GM23338 (cell line): ENCODE results near the gene CFAP53. TPM values are rescaled to one million over a fixed set of nuclear protein-coding genes. Genes with fewer than 3 reads are reported as not detected.

Experiments used
- ATAC-seq: fragments of 200-7000 bp; cut with Tn5 transposase; 3 replicates; pipeline ENCODE4 v1.9.1; 2020
- DNase-seq: peaks from one replicate; pipeline ENCODE4 v3.0.0-alpha.2; 2015; ENCODE audit warnings: low spot score
- H2AFZ ChIP-seq: fragments of 200-600 bp; sonication (generic); 2 replicates; pipeline ENCODE4 v1.8.0; 2016; ENCODE audit warnings: antibody characterized with exemption, mild to moderate bottlenecking, moderate library complexity
- H3F3A ChIP-seq: fragments of 200-600 bp; sonication (generic); replicated peaks from 2 replicates; pipeline ENCODE4 v1.8.0; 2017; ENCODE audit warnings: antibody characterized with exemption, mixed run types, low read depth
- H3K27ac ChIP-seq: fragments of 200-600 bp; sonication (generic); 2 replicates; pipeline ENCODE4 v1.6.1; 2016; ENCODE audit warnings: low read depth
- H3K27me3 ChIP-seq: fragments of 200-600 bp; sonication (generic); 2 replicates; pipeline ENCODE4 v1.8.0; 2016; ENCODE audit warnings: mild to moderate bottlenecking, mixed run types, moderate library complexity; ENCODE audit not compliant: insufficient read depth
- H3K36me3 ChIP-seq: fragments of 200-600 bp; sonication (generic); 2 replicates; pipeline ENCODE4 v1.8.0; 2016; ENCODE audit warnings: mild to moderate bottlenecking; ENCODE audit not compliant: insufficient read depth
- H3K4me1 ChIP-seq: fragments of 200-600 bp; sonication (generic); 2 replicates; pipeline ENCODE4 v1.8.0; 2016; ENCODE audit warnings: mild to moderate bottlenecking, moderate library complexity; ENCODE audit not compliant: insufficient read depth
- H3K4me2 ChIP-seq: fragments of 200-600 bp; sonication (generic); 2 replicates; pipeline ENCODE4 v1.7.1; 2017; ENCODE audit warnings: mixed run types
- H3K4me3 ChIP-seq: fragments of 200-600 bp; sonication (generic); 2 replicates; pipeline ENCODE4 v1.6.1; 2016; ENCODE audit warnings: mixed run types
- H3K79me2 ChIP-seq: fragments of 200-600 bp; sonication (generic); replicated peaks from 2 replicates; pipeline ENCODE4 v1.8.0; 2017; ENCODE audit warnings: mild to moderate bottlenecking; ENCODE audit not compliant: insufficient read depth
- H3K9me2 ChIP-seq: fragments of 200-600 bp; sonication (generic); 2 replicates; pipeline ENCODE4 v1.8.0; 2017; ENCODE audit not compliant: insufficient read depth
- H4K20me1 ChIP-seq: fragments of 200-600 bp; sonication (generic); replicated peaks from 2 replicates; pipeline ENCODE4 v1.8.0; 2017; ENCODE audit warnings: mild to moderate bottlenecking; ENCODE audit not compliant: insufficient read depth
- H3K27ac Mint-ChIP-seq: 2 replicates; pipeline ENCODE4 v1.8.0; 2020; ENCODE audit warnings: inconsistent platforms, mild to moderate bottlenecking, moderate library complexity, mixed read lengths
- H3K27me3 Mint-ChIP-seq: 3 replicates; pipeline ENCODE4 v1.8.0; 2022; ENCODE audit warnings: low read depth, mild to moderate bottlenecking, moderate library complexity, mixed read lengths, inconsistent platforms; ENCODE audit not compliant: insufficient read depth, poor library complexity
- H3K36me3 Mint-ChIP-seq: 3 replicates; pipeline ENCODE4 v1.8.0; 2021; ENCODE audit warnings: low read depth, mild to moderate bottlenecking, inconsistent platforms, moderate library complexity, mixed read lengths
- H3K4me1 Mint-ChIP-seq: 3 replicates; pipeline ENCODE4 v1.8.0; 2020; ENCODE audit warnings: mild to moderate bottlenecking, inconsistent platforms, mixed read lengths
- H3K4me3 Mint-ChIP-seq: 3 replicates; pipeline ENCODE4 v1.8.0; 2021; ENCODE audit warnings: moderate library complexity, mild to moderate bottlenecking, inconsistent platforms, mixed read lengths
- H3K9me3 Mint-ChIP-seq: 3 replicates; pipeline ENCODE4 v1.8.0; 2020; ENCODE audit warnings: moderate library complexity, mild to moderate bottlenecking, inconsistent platforms, mixed read lengths
- CREB1 ChIP-seq: fragments of 250-450 bp; sonication (Bioruptor Pico); IDR thresholded peaks from 2 replicates; pipeline ENCODE4 v1.5.0; 2020; ENCODE audit warnings: low read depth, mild to moderate bottlenecking, moderate library complexity
- EZH2 ChIP-seq: fragments of 200-600 bp; sonication (generic); IDR thresholded peaks from one replicate; pipeline ENCODE4 v1.8.0; 2017; ENCODE audit warnings: antibody characterized with exemption, mild to moderate bottlenecking, low read depth; ENCODE audit not compliant: unreplicated experiment
- EZH2phosphoT487 ChIP-seq: fragments of 200-600 bp; sonication (generic); IDR thresholded peaks from one replicate; pipeline ENCODE4 v1.8.1; 2018; ENCODE audit warnings: antibody characterized with exemption; ENCODE audit not compliant: unreplicated experiment
- JUNB ChIP-seq: IDR thresholded peaks from one replicate; pipeline ENCODE4 v1.6.1; 2016; ENCODE audit warnings: antibody characterized with exemption; ENCODE audit not compliant: unreplicated experiment
- NANOG ChIP-seq: IDR thresholded peaks from 2 replicates; pipeline ENCODE4 v1.6.1; 2016; ENCODE audit warnings: antibody characterized with exemption, borderline replicate concordance
- POLR2AphosphoS5 ChIP-seq: IDR thresholded peaks from 2 replicates; pipeline ENCODE4 v1.6.1; 2016; ENCODE audit warnings: antibody characterized with exemption, low read depth
- STAT1 ChIP-seq: IDR thresholded peaks from one replicate; pipeline ENCODE4 v1.6.1; 2016; ENCODE audit warnings: antibody characterized with exemption; ENCODE audit not compliant: unreplicated experiment
- ZNF114 ChIP-seq: fragments of 250-450 bp; sonication (Bioruptor Pico); IDR thresholded peaks from 2 replicates; pipeline ENCODE4 v1.5.0; 2020; ENCODE audit warnings: mild to moderate bottlenecking, moderate library complexity
- ZNF331 ChIP-seq: fragments of 250-450 bp; sonication (Bioruptor Pico); IDR thresholded peaks from 2 replicates; pipeline ENCODE4 v1.5.0; 2020; ENCODE audit warnings: low read depth, mild to moderate bottlenecking, moderate library complexity
- polyA plus RNA-seq: library from polyadenylated mRNA; unstranded; fragments of >200 nt; fragmentation: Nextera tagmentation; extraction: Ambion mirVana; gene quantifications from 2 replicates; pipeline ENCODE4 v1.2.1, GENCODE V29; 2016
- total RNA-seq: library from RNA; depleted of rRNA; stranded (reverse); fragments of >200 nt; shearing (Covaris generic); gene quantifications from 2 replicates; pipeline ENCODE4 v1.2.3, GENCODE V29; 2014
- TF ChIP-seq, protein P1 (sequence below): IDR thresholded peaks from one replicate; pipeline ENCODE4 v1.6.1; 2018; ENCODE audit warnings: antibody characterized with exemption; ENCODE audit not compliant: unreplicated experiment
- TF ChIP-seq, protein P2 (sequence below), 2 experiments: fragments of 200-600 bp in 1 of 2; sonication (generic) in 1 of 2; conservative IDR thresholded peaks; 2 replicates each; pipeline versions ENCODE4 v1.5.1 to v1.6.1; 2016 to 2017; ENCODE audit warnings: antibody characterized with exemption in 2 of 2, low read depth in 2 of 2, mild to moderate bottlenecking in 2 of 2, moderate library complexity in 1 of 2
- TF ChIP-seq, protein P3 (sequence below): IDR thresholded peaks from 2 replicates; pipeline ENCODE4 v1.6.1; 2016; ENCODE audit warnings: antibody characterized with exemption
- TF ChIP-seq, protein P4 (sequence below): fragments of 250-450 bp; sonication (Bioruptor Pico); IDR thresholded peaks from 2 replicates; pipeline ENCODE4 v1.5.0; 2020; ENCODE audit warnings: mild to moderate bottlenecking, moderate library complexity

The CFAP53 gene
- total and polyA plus RNA-seq, 2 experiments from 2014 or later = 0.71 TPM; not detected in 1

DNA sequence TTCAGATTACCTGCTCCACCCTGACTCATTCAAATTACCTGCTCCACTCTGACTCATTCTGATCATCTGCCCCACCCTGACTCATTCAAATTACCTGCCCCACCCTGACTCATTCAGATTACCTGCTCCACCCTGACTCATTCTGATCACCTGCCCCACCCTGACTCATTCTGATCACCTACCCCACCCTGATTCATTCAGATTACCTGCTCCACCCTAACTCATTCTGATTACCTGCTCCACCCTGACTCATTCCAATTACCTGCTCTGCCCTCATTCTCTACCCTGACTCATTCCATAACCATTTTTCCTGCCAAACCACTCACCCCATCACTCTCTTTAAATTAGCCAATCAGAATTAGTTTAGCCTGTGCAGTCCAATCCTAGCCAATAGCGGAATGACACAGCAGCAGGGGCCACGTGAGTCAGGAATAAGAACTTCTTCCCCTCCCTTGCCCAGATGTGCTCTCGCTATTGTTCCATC, 26.2 kb downstream of the CFAP53 start:
- H4K20me1 ChIP-seq = no peaks in the 10 kb centered on the region
- no peak overlapping the region for H3K27ac ChIP-seq
- H3K27ac Mint-ChIP-seq = no peak overlapping the region
- no peaks in the 10 kb centered on the region for H3K27me3 ChIP-seq
- H3K4me1 Mint-ChIP-seq = no peaks in the 10 kb centered on the region
- peaks cover 49% of the 10 kb centered on the region for H3K9me3 Mint-ChIP-seq
- no peaks in the 10 kb centered on the region for H3K4me1 ChIP-seq
- peaks cover 8% of the 10 kb centered on the region for H3K27me3 Mint-ChIP-seq
- ATAC-seq (no peak), DNase-seq (no peak)
- no peaks in the 10 kb centered on the region; the same call in 1 of the 2 replicates for H3K36me3 ChIP-seq
- peaks cover 6% of the 10 kb centered on the region for H3K9me2 ChIP-seq
- no peaks in the 10 kb centered on the region for H3F3A ChIP-seq
- H3K4me3 Mint-ChIP-seq = no peak overlapping the region
- no peaks in the 10 kb centered on the region for H3K79me2 ChIP-seq
- H2AFZ ChIP-seq = no peak overlapping the region
- H3K4me3 ChIP-seq = no peak overlapping the region
- no peak overlapping the region for H3K4me2 ChIP-seq
- TF ChIP-seq EZH2phosphoT487 (no peak), EZH2 (no peak), ZNF331 (CRISPR knock-in tag) (no peak), CREB1 (no peak), ZNF114 (no peak), NANOG (no peak), STAT1 (no peak), JUNB (no peak), POLR2AphosphoS5 (no peak)
- TF ChIP-seq, protein P1, sequence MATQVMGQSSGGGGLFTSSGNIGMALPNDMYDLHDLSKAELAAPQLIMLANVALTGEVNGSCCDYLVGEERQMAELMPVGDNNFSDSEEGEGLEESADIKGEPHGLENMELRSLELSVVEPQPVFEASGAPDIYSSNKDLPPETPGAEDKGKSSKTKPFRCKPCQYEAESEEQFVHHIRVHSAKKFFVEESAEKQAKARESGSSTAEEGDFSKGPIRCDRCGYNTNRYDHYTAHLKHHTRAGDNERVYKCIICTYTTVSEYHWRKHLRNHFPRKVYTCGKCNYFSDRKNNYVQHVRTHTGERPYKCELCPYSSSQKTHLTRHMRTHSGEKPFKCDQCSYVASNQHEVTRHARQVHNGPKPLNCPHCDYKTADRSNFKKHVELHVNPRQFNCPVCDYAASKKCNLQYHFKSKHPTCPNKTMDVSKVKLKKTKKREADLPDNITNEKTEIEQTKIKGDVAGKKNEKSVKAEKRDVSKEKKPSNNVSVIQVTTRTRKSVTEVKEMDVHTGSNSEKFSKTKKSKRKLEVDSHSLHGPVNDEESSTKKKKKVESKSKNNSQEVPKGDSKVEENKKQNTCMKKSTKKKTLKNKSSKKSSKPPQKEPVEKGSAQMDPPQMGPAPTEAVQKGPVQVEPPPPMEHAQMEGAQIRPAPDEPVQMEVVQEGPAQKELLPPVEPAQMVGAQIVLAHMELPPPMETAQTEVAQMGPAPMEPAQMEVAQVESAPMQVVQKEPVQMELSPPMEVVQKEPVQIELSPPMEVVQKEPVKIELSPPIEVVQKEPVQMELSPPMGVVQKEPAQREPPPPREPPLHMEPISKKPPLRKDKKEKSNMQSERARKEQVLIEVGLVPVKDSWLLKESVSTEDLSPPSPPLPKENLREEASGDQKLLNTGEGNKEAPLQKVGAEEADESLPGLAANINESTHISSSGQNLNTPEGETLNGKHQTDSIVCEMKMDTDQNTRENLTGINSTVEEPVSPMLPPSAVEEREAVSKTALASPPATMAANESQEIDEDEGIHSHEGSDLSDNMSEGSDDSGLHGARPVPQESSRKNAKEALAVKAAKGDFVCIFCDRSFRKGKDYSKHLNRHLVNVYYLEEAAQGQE = no peak
- TF ChIP-seq, protein P2, sequence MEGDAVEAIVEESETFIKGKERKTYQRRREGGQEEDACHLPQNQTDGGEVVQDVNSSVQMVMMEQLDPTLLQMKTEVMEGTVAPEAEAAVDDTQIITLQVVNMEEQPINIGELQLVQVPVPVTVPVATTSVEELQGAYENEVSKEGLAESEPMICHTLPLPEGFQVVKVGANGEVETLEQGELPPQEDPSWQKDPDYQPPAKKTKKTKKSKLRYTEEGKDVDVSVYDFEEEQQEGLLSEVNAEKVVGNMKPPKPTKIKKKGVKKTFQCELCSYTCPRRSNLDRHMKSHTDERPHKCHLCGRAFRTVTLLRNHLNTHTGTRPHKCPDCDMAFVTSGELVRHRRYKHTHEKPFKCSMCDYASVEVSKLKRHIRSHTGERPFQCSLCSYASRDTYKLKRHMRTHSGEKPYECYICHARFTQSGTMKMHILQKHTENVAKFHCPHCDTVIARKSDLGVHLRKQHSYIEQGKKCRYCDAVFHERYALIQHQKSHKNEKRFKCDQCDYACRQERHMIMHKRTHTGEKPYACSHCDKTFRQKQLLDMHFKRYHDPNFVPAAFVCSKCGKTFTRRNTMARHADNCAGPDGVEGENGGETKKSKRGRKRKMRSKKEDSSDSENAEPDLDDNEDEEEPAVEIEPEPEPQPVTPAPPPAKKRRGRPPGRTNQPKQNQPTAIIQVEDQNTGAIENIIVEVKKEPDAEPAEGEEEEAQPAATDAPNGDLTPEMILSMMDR (conservative IDR thresholded peaks at IDR 0.05; ENCODE audit: low read depth in 2 of 2) = no peak
- TF ChIP-seq, protein P3, sequence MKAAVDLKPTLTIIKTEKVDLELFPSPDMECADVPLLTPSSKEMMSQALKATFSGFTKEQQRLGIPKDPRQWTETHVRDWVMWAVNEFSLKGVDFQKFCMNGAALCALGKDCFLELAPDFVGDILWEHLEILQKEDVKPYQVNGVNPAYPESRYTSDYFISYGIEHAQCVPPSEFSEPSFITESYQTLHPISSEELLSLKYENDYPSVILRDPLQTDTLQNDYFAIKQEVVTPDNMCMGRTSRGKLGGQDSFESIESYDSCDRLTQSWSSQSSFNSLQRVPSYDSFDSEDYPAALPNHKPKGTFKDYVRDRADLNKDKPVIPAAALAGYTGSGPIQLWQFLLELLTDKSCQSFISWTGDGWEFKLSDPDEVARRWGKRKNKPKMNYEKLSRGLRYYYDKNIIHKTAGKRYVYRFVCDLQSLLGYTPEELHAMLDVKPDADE = no peak
- TF ChIP-seq, protein P4, sequence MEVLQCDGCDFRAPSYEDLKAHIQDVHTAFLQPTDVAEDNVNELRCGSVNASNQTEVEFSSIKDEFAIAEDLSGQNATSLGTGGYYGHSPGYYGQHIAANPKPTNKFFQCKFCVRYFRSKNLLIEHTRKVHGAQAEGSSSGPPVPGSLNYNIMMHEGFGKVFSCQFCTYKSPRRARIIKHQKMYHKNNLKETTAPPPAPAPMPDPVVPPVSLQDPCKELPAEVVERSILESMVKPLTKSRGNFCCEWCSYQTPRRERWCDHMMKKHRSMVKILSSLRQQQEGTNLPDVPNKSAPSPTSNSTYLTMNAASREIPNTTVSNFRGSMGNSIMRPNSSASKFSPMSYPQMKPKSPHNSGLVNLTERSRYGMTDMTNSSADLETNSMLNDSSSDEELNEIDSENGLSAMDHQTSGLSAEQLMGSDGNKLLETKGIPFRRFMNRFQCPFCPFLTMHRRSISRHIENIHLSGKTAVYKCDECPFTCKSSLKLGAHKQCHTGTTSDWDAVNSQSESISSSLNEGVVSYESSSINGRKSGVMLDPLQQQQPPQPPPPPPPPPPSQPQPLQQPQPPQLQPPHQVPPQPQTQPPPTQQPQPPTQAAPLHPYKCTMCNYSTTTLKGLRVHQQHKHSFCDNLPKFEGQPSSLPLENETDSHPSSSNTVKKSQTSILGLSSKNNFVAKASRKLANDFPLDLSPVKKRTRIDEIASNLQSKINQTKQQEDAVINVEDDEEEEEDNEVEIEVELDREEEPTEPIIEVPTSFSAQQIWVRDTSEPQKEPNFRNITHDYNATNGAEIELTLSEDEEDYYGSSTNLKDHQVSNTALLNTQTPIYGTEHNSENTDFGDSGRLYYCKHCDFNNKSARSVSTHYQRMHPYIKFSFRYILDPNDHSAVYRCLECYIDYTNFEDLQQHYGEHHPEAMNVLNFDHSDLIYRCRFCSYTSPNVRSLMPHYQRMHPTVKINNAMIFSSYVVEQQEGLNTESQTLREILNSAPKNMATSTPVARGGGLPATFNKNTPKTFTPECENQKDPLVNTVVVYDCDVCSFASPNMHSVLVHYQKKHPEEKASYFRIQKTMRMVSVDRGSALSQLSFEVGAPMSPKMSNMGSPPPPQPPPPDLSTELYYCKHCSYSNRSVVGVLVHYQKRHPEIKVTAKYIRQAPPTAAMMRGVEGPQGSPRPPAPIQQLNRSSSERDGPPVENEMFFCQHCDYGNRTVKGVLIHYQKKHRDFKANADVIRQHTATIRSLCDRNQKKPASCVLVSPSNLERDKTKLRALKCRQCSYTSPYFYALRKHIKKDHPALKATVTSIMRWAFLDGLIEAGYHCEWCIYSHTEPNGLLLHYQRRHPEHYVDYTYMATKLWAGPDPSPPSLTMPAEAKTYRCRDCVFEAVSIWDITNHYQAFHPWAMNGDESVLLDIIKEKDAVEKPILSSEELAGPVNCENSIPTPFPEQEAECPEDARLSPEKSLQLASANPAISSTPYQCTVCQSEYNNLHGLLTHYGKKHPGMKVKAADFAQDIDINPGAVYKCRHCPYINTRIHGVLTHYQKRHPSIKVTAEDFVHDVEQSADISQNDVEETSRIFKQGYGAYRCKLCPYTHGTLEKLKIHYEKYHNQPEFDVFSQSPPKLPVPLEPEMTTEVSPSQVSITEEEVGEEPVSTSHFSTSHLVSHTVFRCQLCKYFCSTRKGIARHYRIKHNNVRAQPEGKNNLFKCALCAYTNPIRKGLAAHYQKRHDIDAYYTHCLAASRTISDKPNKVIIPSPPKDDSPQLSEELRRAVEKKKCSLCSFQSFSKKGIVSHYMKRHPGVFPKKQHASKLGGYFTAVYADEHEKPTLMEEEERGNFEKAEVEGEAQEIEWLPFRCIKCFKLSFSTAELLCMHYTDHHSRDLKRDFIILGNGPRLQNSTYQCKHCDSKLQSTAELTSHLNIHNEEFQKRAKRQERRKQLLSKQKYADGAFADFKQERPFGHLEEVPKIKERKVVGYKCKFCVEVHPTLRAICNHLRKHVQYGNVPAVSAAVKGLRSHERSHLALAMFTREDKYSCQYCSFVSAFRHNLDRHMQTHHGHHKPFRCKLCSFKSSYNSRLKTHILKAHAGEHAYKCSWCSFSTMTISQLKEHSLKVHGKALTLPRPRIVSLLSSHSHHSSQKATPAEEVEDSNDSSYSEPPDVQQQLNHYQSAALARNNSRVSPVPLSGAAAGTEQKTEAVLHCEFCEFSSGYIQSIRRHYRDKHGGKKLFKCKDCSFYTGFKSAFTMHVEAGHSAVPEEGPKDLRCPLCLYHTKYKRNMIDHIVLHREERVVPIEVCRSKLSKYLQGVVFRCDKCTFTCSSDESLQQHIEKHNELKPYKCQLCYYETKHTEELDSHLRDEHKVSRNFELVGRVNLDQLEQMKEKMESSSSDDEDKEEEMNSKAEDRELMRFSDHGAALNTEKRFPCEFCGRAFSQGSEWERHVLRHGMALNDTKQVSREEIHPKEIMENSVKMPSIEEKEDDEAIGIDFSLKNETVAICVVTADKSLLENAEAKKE = no peak
- H3K36me3 Mint-ChIP-seq = peaks cover 7% of the 10 kb centered on the region; the same call in 1 of the 3 replicates
